ACC112 (cell line): ENCODE data around the gene TRIM68.

ENCODE experiments used
- H2AFZ ChIP-seq: fragments of 200-600 bp; sonication (generic); one replicate; pipeline ENCODE4 v1.6.0; 2017; ENCODE audit warnings: antibody characterized with exemption, low read length; ENCODE audit not compliant: unreplicated experiment
- H3K27ac ChIP-seq: fragments of 200-600 bp; sonication (generic); 2 replicates; pipeline ENCODE4 v1.5.1; 2014; ENCODE audit warnings: low read depth, mild to moderate bottlenecking, antibody characterized with exemption, low read length, moderate library complexity
- H3K27me3 ChIP-seq: fragments of 200-600 bp; sonication (generic); 2 replicates; pipeline ENCODE4 v1.6.1; 2014; ENCODE audit warnings: mild to moderate bottlenecking, antibody characterized with exemption, low read length, moderate library complexity, mixed read lengths; ENCODE audit not compliant: insufficient read depth
- H3K36me3 ChIP-seq: fragments of 200-600 bp; sonication (generic); 2 replicates; pipeline ENCODE4 v1.6.1; 2016; ENCODE audit warnings: mild to moderate bottlenecking, antibody characterized with exemption, low read length, moderate library complexity, mixed read lengths; ENCODE audit not compliant: insufficient read depth
- H3K4me1 ChIP-seq: fragments of 200-600 bp; sonication (generic); one replicate; pipeline ENCODE4 v1.6.1; 2016; ENCODE audit warnings: low read length, mixed read lengths; ENCODE audit not compliant: insufficient read depth, unreplicated experiment, control insufficient read depth
- H3K4me3 ChIP-seq: fragments of 200-600 bp; sonication (generic); 2 replicates; pipeline ENCODE4 v1.5.1; 2014; ENCODE audit warnings: mild to moderate bottlenecking, low read depth, low read length
- H3K79me2 ChIP-seq: fragments of 200-600 bp; sonication (generic); one replicate; pipeline ENCODE4 v1.6.0; 2016; ENCODE audit warnings: low read length; ENCODE audit not compliant: control insufficient read depth, unreplicated experiment, insufficient read depth

TRIM68 gene

GRCh38 chr11:4605057-4605456, 3.0 kb downstream of the TRIM68 start:
- Histone ChIP-seq H3K27ac (no peak overlapping the region), H3K4me1 (peaks cover 15% of the 10 kb centered on the region), H3K79me2 (peaks cover 7% of the 10 kb centered on the region), H3K36me3 (peaks cover 11% of the 10 kb centered on the region), H3K4me3 (no peak overlapping the region), H3K27me3 (no peaks in the 10 kb centered on the region), H2AFZ (no peak overlapping the region)

GRCh38 chr11:4593739-4594138, 14.3 kb downstream of the TRIM68 start, which contains the start of gene OR52I1:
Gene OR52I1 (plus strand): TSS chr11:4594039. CDS start chr11:4594039, 0 bp downstream.
- no peak within 1 kb of the TSS for H3K4me3 ChIP-seq
- H3K36me3 ChIP-seq: 0 out of 2 replicates have a peak, but pooled peaks cover 3% of the 10 kb centered on the region
- no peaks in the 10 kb centered on the region for H3K79me2 ChIP-seq
- peaks cover 16% of the 10 kb centered on the region for H3K27me3 ChIP-seq
- H2AFZ ChIP-seq: no peak within 1 kb of the TSS
- no peaks in the 10 kb centered on the region for H3K4me1 ChIP-seq
- H3K27ac ChIP-seq: no peak within 1 kb of the TSS

GRCh38 chr11:4589017-4589416, 19.0 kb downstream of the TRIM68 start:
- H2AFZ ChIP-seq: no peak overlapping the region
- no peak overlapping the region for H3K4me3 ChIP-seq
- peaks cover 33% of the 10 kb centered on the region for H3K27me3 ChIP-seq
- no peaks in the 10 kb centered on the region for H3K79me2 ChIP-seq
- no peak overlapping the region for H3K27ac ChIP-seq
- no peaks in the 10 kb centered on the region for H3K36me3 ChIP-seq
- no peaks in the 10 kb centered on the region for H3K4me1 ChIP-seq

GRCh38 chr11:4581443-4581842, 26.6 kb downstream of the TRIM68 start, which contains the start of gene OR52I2:
Gene OR52I2 (plus strand): TSS chr11:4581743.
- Histone ChIP-seq H3K36me3 (no peaks in the 10 kb centered on the region), H2AFZ (no peak within 1 kb of the TSS), H3K4me1 (no peaks in the 10 kb centered on the region), H3K27ac (no peak within 1 kb of the TSS), H3K4me3 (no peak within 1 kb of the TSS), H3K79me2 (no peaks in the 10 kb centered on the region), H3K27me3 (peaks cover 52% of the 10 kb centered on the region)

GRCh38 chr11:4580124-4580523, 27.9 kb downstream of the TRIM68 start:
- Histone ChIP-seq H3K4me1 (no peaks in the 10 kb centered on the region), H3K27ac (no peak overlapping the region), H2AFZ (no peak overlapping the region), H3K4me3 (no peak overlapping the region), H3K27me3 (peaks cover 60% of the 10 kb centered on the region), H3K36me3 (no peaks in the 10 kb centered on the region), H3K79me2 (no peaks in the 10 kb centered on the region)

- H3K36me3 ChIP-seq: no peaks in the 10 kb centered on the region
- no peak overlapping the region for H2AFZ ChIP-seq
- peaks cover 48% of the 10 kb centered on the region for H3K27me3 ChIP-seq
Measured at GRCh38 chr11:4578624-4579023, 29.4 kb downstream of the TRIM68 start.

GRCh38 chr11:4577761-4578160, 30.3 kb downstream of the TRIM68 start:
- no peak overlapping the region for H2AFZ ChIP-seq
- H3K27ac ChIP-seq: no peak overlapping the region
- peaks cover 51% of the 10 kb centered on the region for H3K27me3 ChIP-seq
- H3K4me1 ChIP-seq: no peaks in the 10 kb centered on the region
- no peaks in the 10 kb centered on the region for H3K36me3 ChIP-seq
- H3K79me2 ChIP-seq: no peaks in the 10 kb centered on the region
- no peak overlapping the region for H3K4me3 ChIP-seq

More at GRCh38 chr11:4578624-4579023, 29.4 kb downstream of the TRIM68 start:
- Histone ChIP-seq H3K79me2 (no peaks in the 10 kb centered on the region), H3K4me1 (no peaks in the 10 kb centered on the region), H3K27ac (no peak overlapping the region), H3K4me3 (no peak overlapping the region)

GRCh38 chr11:4576880-4577279, 31.2 kb downstream of the TRIM68 start:
- no peaks in the 10 kb centered on the region for H3K36me3 ChIP-seq
- no peak overlapping the region for H3K4me3 ChIP-seq
- peaks cover 51% of the 10 kb centered on the region for H3K27me3 ChIP-seq
- no peaks in the 10 kb centered on the region for H3K4me1 ChIP-seq
- H2AFZ ChIP-seq: no peak overlapping the region
- H3K79me2 ChIP-seq: no peaks in the 10 kb centered on the region
- no peak overlapping the region for H3K27ac ChIP-seq

- Histone ChIP-seq H3K36me3 (no peaks in the 10 kb centered on the region), H3K27ac (no peak overlapping the region), H2AFZ (no peak overlapping the region), H3K79me2 (no peaks in the 10 kb centered on the region), H3K4me1 (no peaks in the 10 kb centered on the region), H3K4me3 (no peak overlapping the region), H3K27me3 (peaks cover 9% of the 10 kb centered on the region; the same call in 1 of the 2 replicates)
Measured at GRCh38 chr11:4569075-4569474, 39.0 kb downstream of the TRIM68 start.

GRCh38 chr11:4565371-4565770, 42.7 kb downstream of the TRIM68 start:
- Histone ChIP-seq H3K27ac (no peak overlapping the region), H3K27me3 (no peaks in the 10 kb centered on the region; the same call in 1 of the 2 replicates), H2AFZ (no peak overlapping the region), H3K79me2 (no peaks in the 10 kb centered on the region), H3K4me1 (no peaks in the 10 kb centered on the region), H3K4me3 (no peak overlapping the region), H3K36me3 (no peaks in the 10 kb centered on the region)

GRCh38 chr11:4560467-4560866, 47.6 kb downstream of the TRIM68 start:
- Histone ChIP-seq H3K4me3 (no peak overlapping the region), H3K36me3 (no peaks in the 10 kb centered on the region), H3K27me3 (no peaks in the 10 kb centered on the region), H3K4me1 (no peaks in the 10 kb centered on the region), H2AFZ (no peak overlapping the region), H3K27ac (no peak overlapping the region), H3K79me2 (no peaks in the 10 kb centered on the region)
